Fibroblast of mammary gland (primary cell): ENCODE results near the gene RGS16.

ENCODE experiments used
- DNase-seq: peaks from one replicate; pipeline ENCODE4 v3.0.0-alpha.2; 2010; ENCODE audit warnings: low read depth
- H3K4me3 ChIP-seq: 2 replicates; pipeline ENCODE4 v1.5.1; 2011; ENCODE audit warnings: low read depth, mild to moderate bottlenecking, low read length, moderate library complexity; ENCODE audit not compliant: control insufficient read depth
- TF ChIP-seq, protein P1 (sequence below): conservative IDR thresholded peaks from 2 replicates; pipeline ENCODE4 v1.5.1; 2011; ENCODE audit warnings: low read depth, low read length, inconsistent platforms; ENCODE audit not compliant: control insufficient read depth, insufficient read depth

The RGS16 gene

DNA sequence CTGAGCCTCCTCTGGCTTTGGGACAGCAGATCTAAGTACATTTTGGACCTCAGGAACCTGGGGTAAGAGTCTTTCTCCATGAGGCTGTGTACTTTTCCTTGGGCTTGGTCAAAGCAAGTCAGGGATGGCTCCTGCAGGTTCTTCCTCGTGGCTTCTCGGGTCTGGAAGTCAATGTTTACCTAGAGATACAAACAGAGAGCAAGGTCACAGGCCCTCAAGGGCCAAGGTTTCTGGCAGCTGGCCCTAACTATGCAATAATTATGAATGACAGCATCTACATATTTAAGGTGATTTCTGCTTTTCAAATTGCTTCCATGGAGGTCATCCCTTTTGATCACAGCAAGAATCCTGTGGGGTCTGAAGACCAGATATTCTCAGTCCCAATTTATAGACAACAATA lies 42.5 kb upstream of the RGS16 start:
- no peak overlapping the region for H3K4me3 ChIP-seq
- DNase-seq, result no peak
- TF ChIP-seq, protein P1, sequence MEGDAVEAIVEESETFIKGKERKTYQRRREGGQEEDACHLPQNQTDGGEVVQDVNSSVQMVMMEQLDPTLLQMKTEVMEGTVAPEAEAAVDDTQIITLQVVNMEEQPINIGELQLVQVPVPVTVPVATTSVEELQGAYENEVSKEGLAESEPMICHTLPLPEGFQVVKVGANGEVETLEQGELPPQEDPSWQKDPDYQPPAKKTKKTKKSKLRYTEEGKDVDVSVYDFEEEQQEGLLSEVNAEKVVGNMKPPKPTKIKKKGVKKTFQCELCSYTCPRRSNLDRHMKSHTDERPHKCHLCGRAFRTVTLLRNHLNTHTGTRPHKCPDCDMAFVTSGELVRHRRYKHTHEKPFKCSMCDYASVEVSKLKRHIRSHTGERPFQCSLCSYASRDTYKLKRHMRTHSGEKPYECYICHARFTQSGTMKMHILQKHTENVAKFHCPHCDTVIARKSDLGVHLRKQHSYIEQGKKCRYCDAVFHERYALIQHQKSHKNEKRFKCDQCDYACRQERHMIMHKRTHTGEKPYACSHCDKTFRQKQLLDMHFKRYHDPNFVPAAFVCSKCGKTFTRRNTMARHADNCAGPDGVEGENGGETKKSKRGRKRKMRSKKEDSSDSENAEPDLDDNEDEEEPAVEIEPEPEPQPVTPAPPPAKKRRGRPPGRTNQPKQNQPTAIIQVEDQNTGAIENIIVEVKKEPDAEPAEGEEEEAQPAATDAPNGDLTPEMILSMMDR, result no peak

DNA sequence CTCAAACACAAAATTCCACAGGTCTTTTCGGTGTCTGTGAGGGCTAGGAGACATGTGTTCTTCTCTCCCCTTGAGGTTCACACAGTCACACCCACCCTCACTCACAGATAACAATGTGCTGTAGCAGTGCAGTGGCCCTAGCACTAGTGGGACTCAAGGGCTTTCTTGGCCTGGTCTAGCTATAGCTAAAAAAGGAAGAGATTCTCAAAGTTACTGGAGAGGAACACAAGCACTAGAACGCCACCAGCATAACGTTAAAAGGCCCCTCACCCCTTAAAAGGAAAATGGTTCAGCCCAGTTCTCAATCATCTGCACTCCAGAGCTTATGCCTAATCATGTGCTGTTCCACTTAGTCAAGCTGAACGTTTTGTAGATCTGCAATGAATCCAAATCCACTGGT lies 40.7 kb upstream of the RGS16 start:
- DNase-seq, result no peak
- H3K4me3 ChIP-seq, result no peak overlapping the region
- TF ChIP-seq, protein P1, result no peak

DNA sequence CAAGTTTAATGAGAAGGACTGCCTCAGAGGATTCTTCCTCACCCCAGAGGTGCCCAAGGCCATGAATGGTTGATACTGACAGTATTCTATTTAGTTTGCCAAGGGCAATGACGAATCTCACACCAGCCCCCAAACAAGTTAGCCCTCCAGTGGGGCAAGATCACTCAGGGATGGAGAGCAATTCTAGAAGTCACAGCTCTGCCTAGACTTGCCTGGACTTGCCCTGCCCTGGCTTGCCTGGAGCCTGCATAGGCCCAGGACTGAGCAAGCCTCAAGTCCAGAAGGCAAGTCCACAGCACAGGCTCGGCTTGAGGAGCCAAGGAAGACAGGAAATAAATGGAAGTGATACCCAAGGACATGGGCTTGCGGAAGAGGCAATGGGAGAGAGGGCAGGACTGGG lies 39.5 kb upstream of the RGS16 start:
- DNase-seq, result no peak
- no peak overlapping the region for H3K4me3 ChIP-seq
- TF ChIP-seq, protein P1, result no peak

DNA sequence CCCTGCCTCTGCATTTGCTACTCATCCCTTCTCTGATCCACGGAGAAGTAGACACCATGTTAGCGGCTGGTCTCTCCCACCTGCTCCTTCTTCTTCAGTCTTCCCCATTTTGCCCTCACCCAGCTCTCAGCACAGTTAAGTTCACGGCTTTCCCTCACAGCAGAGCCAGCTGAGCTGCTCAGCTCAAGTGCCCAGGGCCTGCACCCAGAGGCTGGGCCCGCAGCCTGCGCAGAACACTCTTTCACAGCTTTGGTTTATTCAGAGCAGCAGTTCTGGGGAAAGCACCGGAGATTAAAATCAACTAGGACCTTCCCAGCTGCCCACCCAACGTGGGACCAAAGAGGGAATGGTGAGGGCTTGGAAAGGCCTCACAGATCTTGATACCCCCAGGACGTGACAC lies 38.3 kb upstream of the RGS16 start:
- TF ChIP-seq, protein P1, result no peak
- H3K4me3 ChIP-seq, result no peak overlapping the region
- no peak for DNase-seq

DNA sequence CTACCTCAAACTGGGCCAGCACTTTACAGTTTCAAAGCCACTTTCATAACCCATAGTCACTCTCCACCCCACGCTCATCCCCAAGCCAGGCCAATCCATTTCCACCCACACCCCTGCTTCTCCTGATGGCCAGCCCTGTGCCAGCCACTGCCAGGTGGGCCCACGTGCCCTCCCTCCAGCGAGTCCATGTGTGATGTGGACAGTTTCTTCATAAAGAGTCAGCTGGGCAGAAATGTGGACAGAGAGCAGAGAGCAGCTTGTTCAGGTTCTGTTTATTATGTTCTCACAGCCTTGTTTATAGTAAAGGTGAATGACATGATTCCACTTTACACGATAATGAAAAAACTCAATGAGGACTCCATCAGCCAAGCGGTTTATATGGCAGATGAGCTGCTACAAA lies 37.4 kb upstream of the RGS16 start:
- TF ChIP-seq, protein P1, result no peak
- H3K4me3 ChIP-seq, result no peak overlapping the region
- DNase-seq, result no peak

DNA sequence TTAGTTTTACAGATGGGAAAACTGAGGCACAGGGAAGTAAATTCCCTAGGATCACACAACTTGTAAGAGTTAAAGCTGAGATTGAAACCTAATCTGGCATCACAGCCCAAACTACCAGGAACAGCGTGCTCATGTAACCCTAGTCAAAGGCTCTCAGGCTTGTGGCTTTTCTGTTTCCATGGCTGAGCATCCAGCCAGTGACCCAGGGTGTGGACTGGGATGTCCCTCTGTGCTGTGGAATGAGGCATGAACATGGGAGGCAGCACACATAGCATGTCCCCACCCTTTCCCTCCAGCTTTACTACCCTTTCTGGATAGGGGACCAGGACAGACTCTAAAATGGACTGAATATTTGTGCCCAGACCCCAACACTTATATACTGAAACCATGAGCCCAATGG lies 35.1 kb upstream of the RGS16 start:
- no peak for DNase-seq
- TF ChIP-seq, protein P1, result no peak
- no peak overlapping the region for H3K4me3 ChIP-seq

DNA sequence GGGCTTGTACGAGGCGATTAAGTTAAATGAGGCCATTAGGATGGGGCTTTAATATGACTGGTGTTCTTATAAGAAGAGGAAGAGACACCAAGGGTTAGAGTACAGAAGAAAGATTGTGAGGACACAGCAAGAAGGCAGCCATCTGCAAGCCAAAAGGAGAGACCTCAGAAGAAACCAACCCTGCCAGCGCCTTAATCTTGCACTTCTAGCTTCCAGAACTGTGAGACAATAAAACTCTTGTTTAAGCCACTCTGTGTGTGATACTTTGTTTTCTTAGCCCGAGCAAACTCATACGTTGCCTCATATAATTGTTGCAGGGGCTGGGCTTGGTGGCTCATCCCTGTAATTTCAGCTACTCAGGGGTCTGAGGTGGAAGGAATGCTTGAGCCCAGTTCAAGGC lies 33.6 kb upstream of the RGS16 start:
- TF ChIP-seq, protein P1, result no peak
- DNase-seq, result no peak
- H3K4me3 ChIP-seq, result no peak overlapping the region
